HepG2 (cell line): ENCODE results near the gene GDAP1L1. TPM values are rescaled to one million over a fixed set of nuclear protein-coding genes. Genes with fewer than 3 reads are reported as not detected.
A peak's percentile ranks its signal among the peaks of the same experiment; 100 is the strongest.

Experiments
- ATAC-seq: fragments of 200-7000 bp; cut with Tn5 transposase; 3 replicates; pipeline ENCODE4 v1.9.1; 2020; ENCODE audit warnings: mild to moderate bottlenecking, moderate library complexity
- BruUV-seq: library from RNA; stranded (reverse); fragments of 400-500 nt; replicated peaks from 2 replicates; lab custom pipeline; 2021; lab: Mats Ljungman, UMichigan
- CTCF ChIA-PET: fragments of 300-600 bp; formaldehyde crosslinking; extraction: SDS; loops from one replicate; lab custom pipeline; 2021; ENCODE audit warnings: low total read pairs, inconsistent platforms, low intra/inter-chr PET ratio; lab: Yijun Ruan, JAX
- POLR2A ChIA-PET: fragments of 350-600 bp; sonication (Branson Sonifier 250); formaldehyde crosslinking; loops from one replicate; lab custom pipeline; 2020; ENCODE audit warnings: antibody characterized with exemption, inconsistent platforms; lab: Yijun Ruan, JAX
- DNase-seq: peaks from one replicate; pipeline ENCODE4 v3.0.0-alpha.2; 2015; ENCODE audit warnings: low spot score
- FAIRE-seq: peaks from 3 replicates; lab custom pipeline; 2011; peaks lifted over from hg19 to GRCh38; lab: Jason Lieb, UNC
- H2AFZ ChIP-seq: one replicate; pipeline ENCODE4 v1.6.1; 2011; ENCODE audit warnings: low read length, inconsistent platforms
- H3K27ac ChIP-seq: fragments of 300-600 bp; 3 replicates; pipeline ENCODE4 v1.8.0; 2011; ENCODE audit warnings: mixed run types, mild to moderate bottlenecking, mixed read lengths, low read length, inconsistent platforms; ENCODE audit not compliant: insufficient read depth; ENCODE audit errors: extremely low read length
- H3K27me3 ChIP-seq, 2 experiments: fragments of 200-600 bp in 1 of 2; 2 replicates in 1 of 2; 3 replicates in 1 of 2; pipeline versions ENCODE4 v1.6.0 to v1.8.0; 2011; ENCODE audit warnings: low read length in 2 of 2, mild to moderate bottlenecking in 2 of 2, moderate library complexity in 2 of 2, inconsistent platforms in 1 of 2; ENCODE audit not compliant: insufficient read depth in 2 of 2, control insufficient read depth in 1 of 2
- H3K36me3 ChIP-seq, 2 experiments: fragments of 200-600 bp in 1 of 2; replicated peaks in 1 of 2; 2 replicates in 1 of 2; 3 replicates in 1 of 2; pipeline versions ENCODE4 v1.5.1 to v1.8.0; 2011; ENCODE audit warnings: low read length in 2 of 2, inconsistent platforms in 1 of 2; ENCODE audit not compliant: insufficient read depth in 2 of 2, control insufficient read depth in 1 of 2
- H3K4me1 ChIP-seq: 2 replicates; pipeline ENCODE4 v1.5.1; 2012; ENCODE audit warnings: low read length, inconsistent platforms; ENCODE audit not compliant: insufficient read depth
- H3K4me2 ChIP-seq: 2 replicates; pipeline ENCODE4 v1.6.0; 2011; ENCODE audit warnings: low read depth, low read length, inconsistent platforms
- H3K4me3 ChIP-seq, 3 experiments: fragments of 200-600 bp in 1 of 3; sonication (generic), shearing (Covaris generic) in 1 of 3; replicated peaks in 1 of 3; 2 replicates each; pipeline ENCODE4 v1.5.1; 2011 to 2016; ENCODE audit warnings: low read length in 3 of 3, inconsistent platforms in 2 of 3, low read depth in 2 of 3, mild to moderate bottlenecking in 2 of 3, control low read depth in 1 of 3, mixed read lengths in 1 of 3; ENCODE audit not compliant: insufficient read depth in 1 of 3
- H3K79me2 ChIP-seq: one replicate; pipeline ENCODE4 v1.6.1; 2011; ENCODE audit warnings: low read length, inconsistent platforms; ENCODE audit not compliant: insufficient read depth
- H3K9ac ChIP-seq: 2 replicates; pipeline ENCODE4 v1.6.0; 2011; ENCODE audit warnings: mild to moderate bottlenecking, low read depth, low read length, inconsistent platforms; ENCODE audit not compliant: insufficient read depth
- H3K9me3 ChIP-seq: 2 replicates; pipeline ENCODE4 v1.5.1; 2012; ENCODE audit warnings: mild to moderate bottlenecking, low read length
- H4K20me1 ChIP-seq: 2 replicates; pipeline ENCODE4 v1.6.0; 2011; ENCODE audit warnings: inconsistent platforms, mild to moderate bottlenecking, low read length, moderate library complexity; ENCODE audit not compliant: insufficient read depth
- AGO2 ChIP-seq: fragments of 200-400 bp; formaldehyde crosslinking; optimal IDR thresholded peaks from 2 replicates; pipeline ENCODE3; 2017; ENCODE audit warnings: mild to moderate bottlenecking, low read depth, low read length, moderate library complexity
- ARHGAP35 ChIP-seq: sonication (generic); formaldehyde crosslinking; IDR thresholded peaks from 2 replicates; pipeline ENCODE4 v1.9.0; 2022; ENCODE audit warnings: mild to moderate bottlenecking, inconsistent platforms, moderate library complexity, missing genetic modification reagents, borderline replicate concordance
- ATF7 ChIP-seq, 2 experiments: fragments of 450-650 bp in 1 of 2; sonication (generic) in 1 of 2; formaldehyde crosslinking in 1 of 2; IDR thresholded peaks; 2 replicates each; pipeline versions ENCODE4 v1.4.0 to v1.6.1; 2016 to 2020; ENCODE audit warnings: antibody characterized with exemption in 1 of 2, mild to moderate bottlenecking in 1 of 2, missing genetic modification reagents in 1 of 2
- CTCF ChIP-seq: sonication (generic); formaldehyde crosslinking; IDR thresholded peaks from 2 replicates; pipeline ENCODE4 v1.5.0; 2020; ENCODE audit warnings: mild to moderate bottlenecking, missing genetic modification reagents, moderate library complexity
- FOXK1 ChIP-seq: sonication (generic); formaldehyde crosslinking; IDR thresholded peaks from 2 replicates; pipeline ENCODE4 v1.4.0; 2020; ENCODE audit warnings: low read depth, missing genetic modification reagents, borderline replicate concordance
- JDP2 ChIP-seq: sonication (generic); formaldehyde crosslinking; IDR thresholded peaks from 2 replicates; pipeline ENCODE4 v1.8.1; 2022; ENCODE audit warnings: missing genetic modification reagents, borderline replicate concordance
- KAT2B ChIP-seq: fragments of 150-350 bp; IDR thresholded peaks from 2 replicates; pipeline ENCODE4 v1.6.1; 2014; ENCODE audit warnings: low read depth, low read length, borderline replicate concordance
- MAFK ChIP-seq, 2 experiments: IDR thresholded peaks in 1 of 2; conservative IDR thresholded peaks in 1 of 2; 2 replicates each; pipeline ENCODE4 v1.6.1; 2011; ENCODE audit warnings: improper control_type of control experiment in 2 of 2, low read length in 2 of 2
- MED8 ChIP-seq: sonication (generic); formaldehyde crosslinking; IDR thresholded peaks from 2 replicates; pipeline ENCODE4 v1.8.1; 2023; ENCODE audit warnings: mild to moderate bottlenecking, missing genetic modification reagents; ENCODE audit not compliant: insufficient replicate concordance
- MLLT10 ChIP-seq: sonication (generic); formaldehyde crosslinking; IDR thresholded peaks from 2 replicates; pipeline ENCODE4 v1.4.0; 2020; ENCODE audit warnings: missing genetic modification reagents
- SRSF4 ChIP-seq: fragments of 200-400 bp; formaldehyde crosslinking; IDR thresholded peaks from one replicate; pipeline ENCODE4 v1.6.1; 2018; ENCODE audit warnings: mild to moderate bottlenecking, low read depth, low read length, moderate library complexity; ENCODE audit not compliant: poor library complexity, severe bottlenecking
- SYNCRIP ChIP-seq: fragments of 200-400 bp; formaldehyde crosslinking; IDR thresholded peaks from 2 replicates; pipeline ENCODE4 v1.6.1; 2018; ENCODE audit warnings: mild to moderate bottlenecking, low read depth, low read length; ENCODE audit not compliant: insufficient read depth
- ZBTB1 ChIP-seq: sonication (generic); formaldehyde crosslinking; IDR thresholded peaks from 2 replicates; pipeline ENCODE4 v1.4.0; 2020; ENCODE audit warnings: missing genetic modification reagents, borderline replicate concordance
- ZNF503 ChIP-seq: sonication (generic); formaldehyde crosslinking; IDR thresholded peaks from 2 replicates; pipeline ENCODE4 v1.4.0; 2020; ENCODE audit warnings: missing genetic modification reagents
- ZSCAN21 ChIP-seq: sonication (generic); formaldehyde crosslinking; IDR thresholded peaks from 2 replicates; pipeline ENCODE4 v1.8.0; 2022; ENCODE audit warnings: mild to moderate bottlenecking, missing genetic modification reagents, moderate library complexity, borderline replicate concordance
- WGBS: methylation state at CpG from one replicate; pipeline ENCODE4 v1.1.6; 2017; ENCODE audit warnings: low lambda C conversion rate; 5-methylcytosine and 5-hydroxymethylcytosine counted together
- in situ Hi-C: cut with HindIII; loops from 2 replicates; pipeline ENCODE4 v1.10.0; 2017; ENCODE audit warnings: low pct_unique_long_range_greater_than_20kb; ENCODE audit not compliant: extremely low pct_ligation_motif_present
- intact Hi-C: fragments of 100-400 bp; cut with micrococcal nuclease; formaldehyde crosslinking; loops from one replicate; pipeline ENCODE4 v1.10.0; 2022; ENCODE audit not compliant: unreplicated experiment
- polyA plus RNA-seq, 8 experiments: library from polyadenylated mRNA; depleted of rRNA in 3 of 8; stranded (reverse) in 7 of 8; unstranded in 1 of 8; fragments of >200 nt; fragmentation: Illumina TruSeq in 4 of 8; extraction: Trizol in 4 of 8; gene quantifications; 2 replicates each; pipeline versions ENCODE4 v1.2.1 to v1.2.3, GENCODE V29; 2011 to 2016; ENCODE audit warnings: low read depth in 4 of 8, missing spikeins in 1 of 8, mixed read lengths in 1 of 8; ENCODE audit not compliant: insufficient read depth in 1 of 8
- total RNA-seq, 5 experiments: library from RNA; depleted of rRNA; stranded (reverse); fragments of >200 nt; fragmentation: Illumina TruSeq; extraction: Trizol; gene quantifications; 2 replicates each; pipeline ENCODE4 v1.2.3, GENCODE V29; 2016; ENCODE audit warnings: low read depth in 1 of 5

The GDAP1L1 gene
- total and polyA plus RNA-seq, 2 of the 13 experiments (the other 11 are each of a cell fraction or from before 2014, with no cell fraction given): 0.04 TPM; not detected in 1

- Histone ChIP-seq H3K27ac (no peak overlapping the region), H3K27me3 (no peaks in the 10 kb centered on the region), H3K79me2 (no peaks in the 10 kb centered on the region), H3K9me3 (no peaks in the 10 kb centered on the region), H3K4me2 (no peak overlapping the region), H3K4me3 (no peak overlapping the region), H3K4me1 (peaks cover 43% of the 10 kb centered on the region), H4K20me1 (no peaks in the 10 kb centered on the region), H2AFZ (no peak overlapping the region), H3K9ac (no peak overlapping the region), H3K36me3 (no peaks in the 10 kb centered on the region)
- no peak for FAIRE-seq
- ATAC-seq: no peak
- POLR2A ChIA-PET: no interaction called here
- CTCF ChIA-PET: no interaction called here
- 86% methylated on average over 14 of the region's 14 CpGs for WGBS
- no peak for DNase-seq
- TF ChIP-seq FOXK1 (CRISPR knock-in tag): no peak
- TF ChIP-seq ZBTB1 (CRISPR knock-in tag): no peak
- TF ChIP-seq MED8 (CRISPR knock-in tag): no peak
- TF ChIP-seq MAFK (conservative IDR thresholded peaks at IDR 0.05 in 1 of 2, IDR thresholded peaks at IDR 0.05 in 1 of 2; ENCODE audit: low read length in 2 of 2): peak; percentile 39 to 46; a peak in 3 of 4 replicates
- TF ChIP-seq SYNCRIP: no peak
- no peak for TF ChIP-seq KAT2B
- peak; percentile 46 for TF ChIP-seq CTCF (CRISPR knock-in tag)
- peak; percentile 69 for TF ChIP-seq ATF7 (IDR thresholded peaks at IDR 0.05)
- no peak for TF ChIP-seq ATF7 (CRISPR knock-in tag; IDR thresholded peaks at IDR 0.05)
- no peak for TF ChIP-seq AGO2
- no peak for TF ChIP-seq MLLT10 (CRISPR knock-in tag)
- TF ChIP-seq ZNF503 (CRISPR knock-in tag): no peak
- 0 out of 2 replicates have a peak, but pooled peaks have one; percentile 28 for TF ChIP-seq ZSCAN21 (CRISPR knock-in tag)
- no peak for TF ChIP-seq ARHGAP35
- no peak for TF ChIP-seq SRSF4
- TF ChIP-seq JDP2: no peak
- BruUV-seq: no TSS peak
- intact Hi-C loops (no loop called here), in situ Hi-C loops (no loop called here)
These were observed 25.0 kb downstream of the GDAP1L1 start for GRCh38 chr20:44271915-44272663.
